OCI-LY3 (cell line): Measurements from ENCODE around the gene FOXM1.

ENCODE experiments used
- EZH2phosphoT487 ChIP-seq: fragments of 200-600 bp; shearing (Covaris generic); IDR thresholded peaks from 2 replicates; pipeline ENCODE4 v1.6.1; 2018; ENCODE audit warnings: antibody characterized with exemption, mixed run types, low read depth
- TF ChIP-seq, protein P1 (sequence below): fragments of 200-600, 300-600 bp; sonication (generic); IDR thresholded peaks from 2 replicates; pipeline ENCODE4 v1.5.1; 2014; ENCODE audit warnings: antibody characterized with exemption, low read length, low read depth

DNA sequence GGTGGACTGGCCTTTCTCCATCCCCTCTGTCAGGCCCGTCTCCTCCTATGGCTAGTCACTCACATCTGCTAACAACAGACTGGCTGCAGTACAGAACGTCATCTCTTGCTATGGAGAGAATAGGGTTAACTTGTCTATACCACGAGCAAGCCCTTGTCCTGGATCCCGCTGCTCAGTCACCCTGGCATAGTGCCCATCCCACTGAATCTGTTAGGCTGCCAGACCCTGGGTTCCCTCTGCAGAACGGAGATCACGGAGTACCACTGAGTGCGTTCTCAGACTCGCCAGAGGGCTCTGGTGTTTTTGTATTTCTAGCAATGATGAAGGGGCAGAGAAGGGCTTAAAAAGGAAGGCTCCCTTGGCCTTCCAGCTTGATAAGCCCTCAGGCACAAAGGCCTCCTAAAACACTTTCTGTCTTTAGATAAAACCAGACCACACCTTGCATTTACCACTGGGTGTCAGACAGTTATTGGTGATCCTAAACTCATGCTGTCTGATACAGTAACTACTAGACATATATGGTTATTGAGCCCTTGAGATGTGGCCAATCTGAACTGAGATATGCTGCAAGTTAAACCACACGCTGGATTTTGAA is 35.8 kb downstream of the FOXM1 start:
- TF ChIP-seq, protein P1, sequence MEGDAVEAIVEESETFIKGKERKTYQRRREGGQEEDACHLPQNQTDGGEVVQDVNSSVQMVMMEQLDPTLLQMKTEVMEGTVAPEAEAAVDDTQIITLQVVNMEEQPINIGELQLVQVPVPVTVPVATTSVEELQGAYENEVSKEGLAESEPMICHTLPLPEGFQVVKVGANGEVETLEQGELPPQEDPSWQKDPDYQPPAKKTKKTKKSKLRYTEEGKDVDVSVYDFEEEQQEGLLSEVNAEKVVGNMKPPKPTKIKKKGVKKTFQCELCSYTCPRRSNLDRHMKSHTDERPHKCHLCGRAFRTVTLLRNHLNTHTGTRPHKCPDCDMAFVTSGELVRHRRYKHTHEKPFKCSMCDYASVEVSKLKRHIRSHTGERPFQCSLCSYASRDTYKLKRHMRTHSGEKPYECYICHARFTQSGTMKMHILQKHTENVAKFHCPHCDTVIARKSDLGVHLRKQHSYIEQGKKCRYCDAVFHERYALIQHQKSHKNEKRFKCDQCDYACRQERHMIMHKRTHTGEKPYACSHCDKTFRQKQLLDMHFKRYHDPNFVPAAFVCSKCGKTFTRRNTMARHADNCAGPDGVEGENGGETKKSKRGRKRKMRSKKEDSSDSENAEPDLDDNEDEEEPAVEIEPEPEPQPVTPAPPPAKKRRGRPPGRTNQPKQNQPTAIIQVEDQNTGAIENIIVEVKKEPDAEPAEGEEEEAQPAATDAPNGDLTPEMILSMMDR: no peak
- TF ChIP-seq EZH2phosphoT487: no peak
